Stimulated activated naive CD4-positive, alpha-beta T cell treated with Interleukin-2 at 50 U/mL for 16 hours (primary cell): ENCODE measurements around the gene FKBP15.
"Not testable (repeated sequence)": the region's sequence is repeated elsewhere in the genome, so short reads cannot be mapped to it uniquely, and the experiment has no call there.

Experiments used
- DNase-seq: peaks from one replicate; lab custom pipeline; 2025; lab: John Stamatoyannopoulos, UW

The FKBP15 gene

DNA sequence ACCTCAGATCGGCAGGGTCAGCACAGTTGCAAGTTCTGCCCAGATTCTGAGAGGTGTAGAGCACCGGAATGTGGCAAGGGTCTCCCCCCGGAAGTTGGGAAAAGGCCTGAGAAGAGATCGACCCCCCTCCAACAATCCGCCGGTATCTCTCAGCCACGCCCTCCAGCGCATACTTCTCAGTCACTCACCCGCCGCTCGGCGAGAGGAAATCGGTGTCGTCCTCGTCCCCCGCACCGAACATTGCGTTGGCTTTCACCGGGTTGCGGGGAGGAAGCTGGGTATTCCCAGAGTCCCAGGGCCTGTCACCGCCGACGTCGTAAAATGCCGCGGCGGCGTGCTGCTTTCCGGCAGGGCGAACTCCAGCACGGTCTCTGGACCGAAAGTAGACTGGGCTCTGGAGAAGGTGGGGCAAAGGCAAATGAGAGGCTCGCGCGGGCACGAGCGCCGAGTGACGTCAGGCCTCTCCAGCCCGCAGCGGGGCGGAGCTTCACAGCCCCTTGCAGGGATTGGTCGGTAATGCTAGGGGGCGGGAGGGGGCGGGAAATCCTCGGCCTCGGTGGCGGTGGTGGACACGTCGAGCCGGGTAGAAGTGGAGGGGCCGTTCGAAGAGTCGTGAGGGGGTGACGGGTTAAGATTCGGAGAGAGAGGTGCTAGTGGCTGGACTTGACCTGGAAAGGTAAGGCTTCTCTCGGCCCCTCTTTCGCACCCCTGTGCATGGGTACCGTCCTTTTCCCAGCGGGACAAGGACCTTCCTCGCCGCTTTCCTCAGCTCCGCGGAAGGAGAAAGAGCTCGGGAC lies at the start of gene FKBP15, which contains the start of gene SLC31A1:
Gene FKBP15, minus strand, starts transcription at position 275 of the 797 bp plus-strand sequence. Its CDS starts 34 bp downstream, at position 241.
Gene SLC31A1, plus strand, starts transcription at position 542 of the 797 bp plus-strand sequence. CDS start 34,605 bp downstream, outside the sequence.
- DNase-seq = peak; percentile 95

GRCh38 chr9:113269871-113270270 lies 48.8 kb upstream of the FKBP15 start:
- DNase-seq = no peak

GRCh38 chr9:113269355-113269754 lies 48.3 kb upstream of the FKBP15 start:
- DNase-seq = no peak

DNA sequence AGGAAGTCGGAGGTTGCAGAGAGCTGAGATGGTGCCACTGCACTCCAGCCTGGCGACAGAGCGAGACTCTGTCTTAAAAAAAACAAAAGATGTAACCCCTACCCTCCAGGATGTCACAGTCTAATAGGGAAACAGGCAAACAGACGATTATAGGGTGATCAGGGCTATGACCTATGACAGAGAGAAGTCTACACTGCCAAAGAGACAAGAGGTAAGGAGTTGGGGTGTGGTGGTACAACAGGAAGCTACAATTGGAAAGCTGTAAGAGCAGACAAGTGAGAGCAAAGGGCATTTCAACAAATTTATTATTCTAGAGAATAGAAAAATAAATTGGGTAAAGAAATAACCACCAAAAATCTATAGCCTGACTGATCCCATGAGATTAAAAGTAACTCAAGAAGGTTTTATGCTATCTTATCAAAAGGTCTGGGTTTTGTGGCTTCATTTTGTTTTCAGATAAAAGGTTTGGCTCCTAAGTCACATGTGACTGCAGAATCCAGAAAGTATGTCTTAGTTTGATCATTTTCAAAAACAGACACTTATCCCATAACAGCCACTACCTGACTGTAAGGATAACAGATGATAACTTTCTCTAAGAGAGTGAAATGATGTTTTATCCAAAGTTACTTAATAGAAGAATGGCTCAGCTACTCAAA lies 47.0 kb upstream of the FKBP15 start:
- DNase-seq = no peak

DNA sequence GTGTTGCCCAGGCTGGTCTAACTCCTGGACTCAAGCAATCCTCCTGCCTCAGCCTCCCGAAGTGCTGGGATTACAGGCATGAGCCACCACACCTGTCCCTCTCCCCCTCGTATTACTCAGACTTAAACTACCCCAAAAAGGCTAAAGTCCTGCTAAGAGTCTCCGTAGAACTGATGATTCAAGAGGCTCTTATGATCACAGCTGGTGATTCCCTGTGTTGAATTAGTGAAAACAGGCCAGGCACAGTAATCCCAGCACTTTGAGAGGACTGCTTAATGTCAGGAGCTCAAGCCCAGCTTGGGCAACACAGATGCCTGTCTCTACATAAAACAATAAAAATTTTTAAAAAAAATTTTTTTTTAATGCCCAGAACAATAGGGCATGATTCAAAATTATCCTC lies 45.1 kb upstream of the FKBP15 start:
- no peak for DNase-seq

- no peak for DNase-seq
Observed at GRCh38 chr9:113261917-113262671, 41.0 kb upstream of the FKBP15 start.

GRCh38 chr9:113258282-113258681 lies 37.2 kb upstream of the FKBP15 start:
- DNase-seq = no peak

GRCh38 chr9:113257863-113258262 lies 36.8 kb upstream of the FKBP15 start:
- DNase-seq = no peak

DNA sequence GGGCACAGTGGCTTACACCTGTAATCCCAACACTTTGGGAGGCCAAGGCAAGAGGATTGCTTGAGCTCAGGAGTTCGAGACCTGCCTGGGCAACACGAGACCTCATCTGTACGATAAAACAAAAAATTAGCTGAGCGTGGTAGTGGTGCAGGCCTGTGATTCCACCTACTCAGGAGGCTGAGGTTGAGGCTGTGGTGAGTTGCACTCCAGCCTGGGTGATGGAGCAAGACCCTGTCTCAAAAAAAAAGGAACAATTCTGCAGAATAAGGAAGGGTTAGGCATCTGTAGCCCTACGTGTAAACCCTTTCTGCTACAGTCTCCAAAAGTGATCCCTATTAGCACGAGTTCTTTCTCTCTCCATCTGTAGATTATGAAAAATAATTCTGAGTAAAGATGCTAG lies 34.4 kb upstream of the FKBP15 start:
- DNase-seq = no peak

DNA sequence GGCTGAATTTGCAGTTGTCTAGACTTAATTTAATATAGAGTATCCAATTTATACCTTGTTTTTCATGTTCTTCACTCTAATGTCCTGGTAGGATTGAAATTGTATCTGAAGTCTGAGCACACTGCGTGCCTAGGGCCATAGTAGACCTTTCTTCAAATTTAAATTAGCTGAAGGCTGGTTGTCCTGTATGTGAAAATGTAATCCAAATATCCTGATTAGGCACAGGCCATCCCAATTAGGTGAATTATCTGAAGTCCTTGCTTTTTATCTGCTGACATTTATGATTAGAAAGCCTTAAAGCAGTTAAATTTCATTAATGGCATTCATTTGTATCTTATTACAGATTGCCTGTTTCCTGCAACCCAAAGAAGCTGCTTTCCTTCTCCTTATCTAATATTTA lies 33.9 kb upstream of the FKBP15 start:
- no peak for DNase-seq

GRCh38 chr9:113250807-113251206 lies 29.7 kb upstream of the FKBP15 start:
- DNase-seq = no peak

DNA sequence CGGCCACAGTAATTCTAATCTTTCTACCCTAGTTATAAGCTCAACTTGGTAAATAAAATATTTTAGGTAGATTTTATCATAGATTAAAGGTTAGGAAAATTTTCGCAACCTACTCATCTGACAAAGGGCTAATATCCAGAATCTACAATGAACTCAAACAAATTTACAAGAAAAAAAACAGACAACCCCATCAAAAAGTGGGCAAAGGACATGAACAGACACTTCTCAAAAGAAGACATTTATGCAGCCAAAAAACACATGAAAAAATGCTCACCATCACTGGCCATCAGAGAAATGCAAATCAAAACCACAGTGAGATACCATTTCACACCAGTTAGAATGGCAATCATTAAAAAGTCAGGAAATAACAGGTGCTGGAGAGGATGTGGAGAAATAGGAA lies 28.6 kb upstream of the FKBP15 start:
- not testable (repeated sequence) for DNase-seq

- DNase-seq = no peak
Observed at GRCh38 chr9:113247640-113248039, 26.6 kb upstream of the FKBP15 start.

DNA sequence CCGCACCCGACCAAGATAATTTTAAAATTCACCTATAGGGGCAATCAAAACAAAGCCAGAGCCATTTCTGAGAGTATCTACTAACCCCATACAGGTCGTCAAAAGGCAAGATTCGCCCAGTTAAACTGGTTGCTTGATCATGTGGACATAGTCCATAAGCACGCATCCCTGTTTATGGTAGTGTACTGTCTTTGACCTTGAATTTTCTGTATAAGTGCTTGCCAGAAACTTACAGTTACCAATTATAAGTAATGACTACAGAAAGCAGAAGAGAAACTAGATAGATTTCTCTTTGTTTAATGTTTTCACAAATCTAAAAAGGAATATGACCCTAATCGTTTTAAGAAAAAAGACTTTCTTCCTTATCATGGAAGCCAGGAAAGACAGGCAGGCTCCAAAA lies 25.9 kb upstream of the FKBP15 start:
- no peak for DNase-seq

- DNase-seq = no peak
Observed at GRCh38 chr9:113245894-113246293, 24.8 kb upstream of the FKBP15 start.

DNA sequence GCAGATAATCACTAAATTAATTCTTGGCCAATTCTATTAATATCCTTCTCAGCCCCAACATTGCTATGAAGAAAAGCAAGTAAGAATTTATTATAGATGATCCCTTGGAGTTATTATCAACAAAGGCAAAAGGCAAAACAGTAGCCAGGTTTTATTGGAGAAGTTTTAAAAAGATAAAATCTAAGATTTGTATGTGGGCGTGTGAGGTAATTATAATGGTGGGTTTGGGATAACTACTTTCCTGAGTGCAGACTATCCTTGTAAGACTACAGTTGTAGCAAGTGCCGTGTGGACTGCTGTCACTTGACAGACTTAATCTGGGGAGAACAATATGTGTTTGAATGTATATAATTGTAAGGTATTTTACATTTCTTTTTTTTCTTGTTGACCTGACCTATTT lies 23.5 kb upstream of the FKBP15 start:
- no peak for DNase-seq

DNA sequence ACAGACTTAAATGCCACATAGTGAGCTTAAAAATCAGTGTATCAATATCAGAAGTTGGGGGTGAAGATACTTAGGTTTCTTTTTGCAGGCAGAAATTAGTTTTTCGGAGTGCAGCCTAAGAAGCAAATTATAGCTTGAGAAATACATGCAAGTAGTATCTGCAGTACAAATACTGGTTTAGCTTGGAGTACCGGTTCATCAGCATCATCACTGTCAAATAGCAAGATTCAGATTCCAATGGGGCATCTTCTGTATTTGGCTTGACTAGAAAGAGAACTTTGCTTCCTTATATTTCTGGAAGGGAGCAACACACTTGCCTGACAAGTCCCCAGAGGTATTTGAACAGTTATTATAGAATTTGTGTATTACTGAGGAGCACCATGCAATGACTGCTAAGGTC lies 20.1 kb upstream of the FKBP15 start:
- DNase-seq = no peak

- no peak for DNase-seq
Observed at GRCh38 chr9:113238859-113239232, 17.8 kb upstream of the FKBP15 start.

GRCh38 chr9:113238202-113238858 lies 17.3 kb upstream of the FKBP15 start:
- DNase-seq = no peak

GRCh38 chr9:113237026-113237425 lies 15.9 kb upstream of the FKBP15 start:
- no peak for DNase-seq

DNA sequence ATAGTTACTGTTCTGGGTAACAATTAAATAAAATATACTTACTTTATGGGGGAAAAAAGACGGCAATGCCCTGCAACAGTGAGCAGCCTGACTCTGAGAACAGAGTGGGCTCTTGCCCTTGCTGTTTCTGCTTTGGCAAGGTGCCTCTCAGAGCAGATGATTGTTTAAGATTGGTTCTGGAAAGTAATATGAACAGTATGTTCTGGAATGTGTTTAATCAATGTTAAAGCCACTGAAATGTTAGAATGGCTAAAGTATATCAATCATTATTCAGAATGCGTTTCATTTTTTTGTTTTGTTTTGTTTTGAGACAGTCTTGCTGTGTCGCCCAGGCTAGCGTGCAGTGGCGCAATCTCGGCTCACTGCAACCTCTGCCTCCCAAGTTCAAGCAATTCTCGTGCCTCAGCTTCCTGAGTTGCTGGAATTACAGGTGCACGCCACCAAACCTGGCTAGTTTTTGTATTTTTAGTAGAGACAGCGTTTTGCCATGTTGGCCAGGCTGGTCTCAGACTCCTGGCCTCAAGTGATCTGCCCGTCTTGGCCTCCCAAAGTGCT lies 14.7 kb upstream of the FKBP15 start:
- not testable (repeated sequence) for DNase-seq

DNA sequence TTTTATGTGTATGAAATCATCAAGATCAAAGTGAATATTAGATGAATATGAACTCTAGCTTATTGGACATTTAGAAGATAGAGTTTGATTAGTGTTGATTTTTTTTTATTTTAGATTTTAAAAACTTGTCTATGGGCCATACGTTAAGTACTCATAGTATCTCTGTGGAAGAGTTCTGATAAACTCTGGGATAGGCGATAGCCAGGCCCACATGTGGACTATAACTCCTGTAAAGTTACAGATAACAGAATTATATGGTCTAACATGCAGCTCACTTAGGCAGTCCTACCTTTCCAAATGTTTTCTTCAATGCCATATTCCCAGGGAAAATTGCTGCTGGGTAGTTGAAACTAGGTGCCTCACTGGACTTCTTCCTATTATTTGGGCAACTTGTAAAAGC lies 10.6 kb upstream of the FKBP15 start:
- no peak for DNase-seq
